GM21360 (cell line): ENCODE results near the gene GPC5.
"Not testable (repeated sequence)": the region's sequence is repeated elsewhere in the genome, so short reads cannot be mapped to it uniquely, and the experiment has no call there.

Experiments used
- ATAC-seq: cut with Tn5 transposase; IDR thresholded peaks from one replicate; pipeline ENCODE4 v1.9.1; 2021; ENCODE audit warnings: mild to moderate bottlenecking, moderate library complexity; ENCODE audit not compliant: unreplicated experiment

The GPC5 gene

DNA sequence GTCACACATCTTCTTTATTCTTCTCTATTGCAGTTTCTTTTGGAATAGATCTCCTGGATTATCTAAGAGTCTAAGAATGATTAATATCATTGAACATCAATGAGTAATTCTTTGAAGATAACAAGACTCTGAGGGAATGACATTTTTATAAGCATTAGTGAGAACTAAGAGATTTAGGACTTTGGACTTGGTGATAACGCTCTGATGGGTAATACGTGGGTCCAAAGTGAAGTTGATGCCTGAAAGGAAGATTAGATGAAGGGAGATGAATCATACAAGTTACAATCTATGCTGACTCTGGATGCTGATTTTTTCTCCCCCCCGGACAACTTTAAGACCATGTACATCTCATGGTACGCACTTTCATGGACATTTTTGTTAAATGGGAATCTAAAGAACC, 364.5 kb downstream of the GPC5 start:
- ATAC-seq: no peak

DNA sequence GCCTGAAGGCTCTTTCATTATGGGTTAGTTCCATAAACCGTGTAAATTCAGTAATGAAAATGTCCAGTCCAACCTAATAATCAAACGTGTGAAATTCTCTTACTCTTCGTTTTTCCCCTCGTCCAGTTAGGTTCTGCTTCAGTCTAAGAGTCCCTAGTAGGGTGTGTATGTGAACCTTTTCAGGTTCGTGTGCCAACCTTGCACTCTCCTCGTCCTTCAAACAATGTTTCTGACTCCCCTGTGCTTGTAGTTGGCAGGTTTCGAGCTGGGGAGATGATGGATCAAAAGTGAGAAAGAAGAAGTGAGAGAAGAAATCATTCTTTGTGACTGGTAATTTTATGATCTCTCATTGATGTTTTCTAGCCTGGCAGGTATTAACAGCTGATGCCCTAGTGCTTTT, 366.1 kb downstream of the GPC5 start:
- no peak for ATAC-seq

DNA sequence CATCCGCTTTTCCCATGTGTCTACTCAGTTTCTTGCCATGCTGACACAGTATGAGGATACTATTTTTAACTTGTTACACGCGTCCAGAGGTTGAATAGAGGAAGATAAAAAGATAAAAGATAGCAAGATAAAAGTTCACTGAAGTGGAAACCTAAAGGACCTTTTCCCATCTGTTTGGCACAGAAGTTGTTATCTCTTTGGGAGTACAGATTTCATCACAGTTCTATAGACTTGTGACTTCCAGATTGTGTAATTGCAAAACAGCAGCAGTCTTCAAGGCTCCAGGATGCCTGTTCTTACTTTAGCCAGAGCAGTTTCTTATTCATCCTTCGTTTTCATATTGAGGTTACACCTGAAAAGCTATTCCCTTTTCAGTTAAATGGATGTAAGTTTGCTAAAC, 369.2 kb downstream of the GPC5 start:
- no peak for ATAC-seq

DNA sequence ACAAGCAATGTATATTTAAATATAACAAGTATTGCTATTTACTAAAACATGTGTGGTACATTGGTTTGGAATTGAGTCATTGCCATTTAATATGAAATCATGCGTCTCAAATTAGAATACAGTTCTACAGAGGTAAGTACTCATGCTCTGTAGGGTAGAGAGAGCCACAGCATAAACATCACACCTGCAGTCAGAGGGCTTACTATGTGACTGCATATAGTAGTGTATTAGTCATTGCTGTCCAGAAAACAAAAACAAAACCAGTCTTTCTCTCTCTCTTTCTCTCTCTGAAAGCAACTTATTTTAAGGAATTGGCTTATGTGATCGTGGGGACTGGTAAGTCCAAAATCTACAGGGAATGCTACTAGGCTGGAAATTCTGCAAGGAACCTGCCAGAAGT, 370.3 kb downstream of the GPC5 start:
- no peak for ATAC-seq

DNA sequence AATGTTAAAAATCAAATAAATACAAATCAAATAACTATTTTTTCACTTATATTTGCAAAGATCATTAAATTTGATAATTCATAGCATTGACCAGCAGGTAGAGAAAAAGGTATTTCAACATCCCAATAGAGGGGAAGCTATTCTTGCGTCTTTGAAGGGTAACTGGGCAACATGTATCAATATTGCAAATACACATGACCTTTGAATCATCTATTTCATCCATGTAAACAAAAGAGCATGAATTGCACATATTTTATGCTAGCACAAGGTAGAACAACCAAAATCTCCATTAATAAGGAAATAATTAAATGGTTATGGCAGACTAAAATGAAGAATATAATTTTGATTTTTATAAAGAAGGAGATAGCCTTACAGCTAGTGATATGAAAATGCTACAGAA, 372.8 kb downstream of the GPC5 start:
- no peak for ATAC-seq

DNA sequence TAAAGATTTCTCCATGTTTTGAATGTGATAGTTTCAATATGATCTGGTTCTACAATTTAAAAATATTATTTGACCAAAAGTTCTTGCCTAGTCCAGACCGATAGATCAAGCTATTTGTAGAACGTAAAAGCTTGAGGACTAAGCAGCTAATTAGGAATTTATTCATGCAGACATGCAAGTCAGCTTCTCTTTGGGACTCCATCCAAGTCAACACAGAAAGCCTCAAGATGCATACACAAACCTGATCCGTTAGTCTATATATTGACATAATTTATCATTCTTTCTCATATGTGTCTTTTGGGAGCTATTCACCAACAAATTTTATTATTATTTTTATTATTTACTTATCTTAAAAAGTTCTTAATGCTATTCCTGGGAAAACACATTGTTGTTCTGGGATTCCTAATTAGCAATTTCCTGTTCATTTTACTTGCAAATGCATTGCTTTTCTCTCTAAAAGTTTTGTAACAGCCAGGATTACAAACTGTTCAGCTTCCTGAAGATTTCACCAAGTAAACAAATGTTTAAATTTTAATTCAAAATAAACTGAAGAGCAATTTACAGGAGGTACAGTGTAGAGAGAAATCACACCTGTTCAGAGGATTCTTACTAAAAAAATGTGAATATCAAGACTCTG, 375.3 kb downstream of the GPC5 start:
- no peak for ATAC-seq

DNA sequence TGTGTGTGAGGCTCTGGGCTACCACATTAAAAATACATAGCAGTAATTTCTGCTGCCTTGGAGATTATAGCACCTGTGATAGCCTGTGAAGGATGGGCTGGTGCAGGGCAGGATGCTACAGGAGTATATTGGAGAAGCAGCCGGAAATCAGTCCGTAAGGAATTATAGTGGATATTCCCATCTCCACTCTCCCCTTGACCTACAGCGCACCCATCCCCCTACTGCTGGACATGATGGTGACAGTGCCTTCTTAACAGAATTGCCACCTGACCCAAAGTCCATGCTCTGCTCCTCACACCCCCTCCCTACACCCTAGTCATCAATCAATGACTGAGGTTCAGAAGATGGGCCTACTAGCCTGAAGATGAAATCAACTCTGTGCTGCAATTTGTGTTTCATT, 376.0 kb downstream of the GPC5 start:
- no peak for ATAC-seq

DNA sequence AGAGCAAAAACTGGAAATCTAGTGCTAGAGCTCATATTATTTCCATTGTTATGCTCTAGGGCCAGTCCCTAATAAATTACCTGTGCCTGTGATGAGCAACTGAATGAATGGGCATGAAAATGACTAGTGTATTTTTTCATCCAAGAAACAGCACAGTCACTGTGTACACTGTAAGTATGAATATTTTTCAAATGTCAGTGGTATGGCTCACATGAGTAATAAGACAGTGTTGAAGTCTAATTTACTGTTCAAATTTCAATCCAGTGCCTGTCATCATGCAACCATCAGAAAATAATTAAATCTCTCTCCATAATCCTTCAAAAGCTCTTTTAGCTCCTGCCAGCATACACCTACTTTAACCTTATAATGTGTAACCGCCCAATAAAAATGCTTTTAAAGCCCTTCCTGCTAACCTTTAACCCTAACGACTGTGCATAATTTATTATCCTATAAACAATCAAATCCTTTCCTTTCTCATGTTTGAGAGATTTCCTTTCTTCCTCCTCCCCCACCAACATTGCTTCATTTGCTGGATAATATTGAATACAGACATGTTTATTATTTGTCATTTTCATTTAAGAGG, 378.3 kb downstream of the GPC5 start:
- no peak for ATAC-seq

DNA sequence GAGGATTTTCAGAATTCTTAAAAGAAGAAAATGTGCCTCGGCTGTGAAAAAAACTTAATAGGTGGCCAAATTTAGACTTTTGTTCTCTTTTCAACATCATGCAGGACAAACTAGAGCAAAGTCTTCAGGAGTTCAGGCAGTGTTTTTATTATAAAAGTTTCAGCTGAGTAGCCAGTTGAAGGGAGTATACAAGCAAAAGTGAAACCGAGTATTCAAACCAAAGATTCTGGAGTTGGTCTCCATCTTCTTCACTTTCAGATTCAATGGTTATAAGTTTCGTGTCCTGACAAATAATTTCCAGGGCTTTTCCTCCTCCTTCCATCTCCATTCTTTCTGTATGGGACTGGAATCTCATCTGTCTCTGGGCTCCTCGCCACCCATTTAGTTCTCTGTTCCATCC, 379.7 kb downstream of the GPC5 start:
- no peak for ATAC-seq

DNA sequence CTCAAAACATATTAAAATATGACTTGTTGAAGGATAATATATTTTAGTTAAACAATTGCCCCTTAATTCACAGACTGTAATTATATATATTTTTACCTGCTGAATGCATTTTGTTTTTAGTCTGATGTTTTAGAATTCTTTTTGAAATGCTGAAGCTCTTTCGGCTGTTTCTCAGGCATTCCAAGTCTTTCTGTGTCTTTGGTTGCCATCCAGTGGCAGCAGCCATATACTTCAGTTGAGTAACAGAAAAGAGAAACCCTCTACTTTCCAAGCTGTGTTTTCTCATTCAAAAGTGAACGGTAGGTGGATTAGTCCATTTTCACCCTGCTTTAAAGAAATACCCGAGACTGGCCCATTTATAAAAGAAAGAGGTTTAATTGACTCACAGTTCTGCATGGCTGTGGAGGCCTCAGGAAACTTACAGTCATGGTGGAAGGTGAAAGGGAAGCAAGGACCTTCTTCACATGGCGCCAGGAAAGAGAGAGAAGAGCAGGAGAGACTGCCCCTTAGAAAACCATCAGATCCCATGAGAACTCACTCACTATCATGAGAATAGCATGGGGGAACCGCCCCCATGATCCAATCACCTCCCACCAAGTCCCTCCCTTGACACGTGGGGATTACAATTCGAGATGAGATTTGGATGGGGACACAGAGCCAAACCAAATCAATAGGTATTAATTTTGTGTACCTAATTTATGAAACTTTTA, 383.7 kb downstream of the GPC5 start:
- not testable (repeated sequence) for ATAC-seq

DNA sequence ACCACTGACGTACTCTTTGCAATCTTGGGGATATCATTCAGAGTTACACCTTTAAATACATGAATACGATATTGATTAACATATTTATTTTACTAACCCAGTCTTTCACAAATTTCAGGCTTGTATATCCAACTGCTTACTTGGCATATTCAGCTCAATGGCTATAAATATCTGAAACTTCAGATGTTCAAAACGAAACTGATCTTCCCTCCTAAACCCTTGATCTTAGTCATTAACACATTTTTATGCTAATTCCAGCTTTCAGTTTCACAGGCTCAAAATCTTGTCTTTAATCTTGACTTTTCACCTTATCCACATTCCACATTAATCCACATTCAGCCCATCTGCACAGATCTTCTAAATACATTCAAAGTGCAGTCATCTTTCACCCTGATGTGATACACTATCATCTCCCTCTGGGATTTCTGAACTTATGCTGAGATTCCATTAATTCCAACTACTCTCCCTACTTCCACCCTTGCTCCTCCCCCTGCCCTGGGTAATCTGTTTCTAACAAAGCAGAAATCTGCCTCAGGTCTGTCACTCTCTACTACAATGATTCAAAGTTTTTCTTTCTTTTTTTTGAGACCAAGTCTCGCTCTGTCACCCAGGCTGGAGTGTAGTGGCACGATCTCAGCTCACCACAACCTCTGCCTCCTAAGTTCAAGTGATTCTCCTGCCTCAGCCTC, 387.2 kb downstream of the GPC5 start:
- ATAC-seq: no peak

DNA sequence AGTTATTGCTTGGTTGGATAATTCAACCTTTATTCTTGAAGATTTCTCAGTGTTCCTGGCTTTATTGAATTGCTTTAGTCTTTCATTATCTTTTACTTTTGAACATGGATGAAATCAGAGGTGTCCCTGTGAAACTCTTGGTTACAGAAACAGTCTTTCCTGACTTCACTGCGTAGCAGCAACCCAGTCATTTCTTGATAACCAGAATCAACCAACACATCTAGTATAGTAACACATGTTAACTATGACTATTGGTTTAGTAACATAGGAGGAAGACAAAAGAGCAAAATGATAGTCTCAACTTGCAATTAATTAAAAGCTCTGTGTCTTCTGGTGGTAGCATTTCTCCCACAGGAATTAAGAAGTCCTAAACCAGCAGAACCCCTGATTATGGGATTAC, 393.6 kb downstream of the GPC5 start:
- ATAC-seq: no peak

DNA sequence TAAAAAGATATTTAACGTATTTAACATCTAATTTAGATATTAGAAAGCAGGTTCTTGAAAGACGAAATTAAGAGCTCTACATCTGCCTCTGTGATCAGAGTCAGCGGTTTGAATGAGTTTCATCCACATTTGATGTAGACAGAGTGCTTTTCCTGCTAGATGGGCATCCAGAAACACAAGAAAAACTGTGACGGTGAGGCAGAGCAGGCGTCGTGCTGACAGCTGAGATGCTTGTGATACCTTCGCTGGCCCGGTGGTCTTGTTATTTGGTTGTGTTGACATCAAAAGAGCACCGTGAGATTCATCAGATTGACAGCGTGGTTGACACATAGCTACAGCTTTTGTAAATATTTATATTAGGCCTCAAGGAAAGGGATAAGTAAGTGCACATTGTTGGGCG, 399.1 kb downstream of the GPC5 start:
- no peak for ATAC-seq

DNA sequence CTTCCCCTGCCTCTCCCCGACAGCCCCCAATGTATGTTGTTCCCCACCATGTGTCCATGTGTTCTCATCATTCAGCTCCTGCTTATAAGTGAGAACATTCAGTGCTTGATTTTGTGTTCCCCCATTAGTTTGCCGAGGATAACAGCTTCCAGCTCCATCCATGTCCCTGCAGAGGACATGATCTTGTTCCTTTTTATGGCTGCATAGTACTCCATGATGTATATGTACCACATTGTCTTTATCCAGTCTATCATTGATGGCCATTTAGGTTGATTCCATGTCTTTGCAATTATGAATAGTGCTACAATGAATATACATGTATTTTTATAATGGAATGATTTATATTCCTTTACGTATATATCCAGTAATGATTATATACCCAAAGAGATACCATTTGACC, 399.9 kb downstream of the GPC5 start:
- not testable (repeated sequence) for ATAC-seq

DNA sequence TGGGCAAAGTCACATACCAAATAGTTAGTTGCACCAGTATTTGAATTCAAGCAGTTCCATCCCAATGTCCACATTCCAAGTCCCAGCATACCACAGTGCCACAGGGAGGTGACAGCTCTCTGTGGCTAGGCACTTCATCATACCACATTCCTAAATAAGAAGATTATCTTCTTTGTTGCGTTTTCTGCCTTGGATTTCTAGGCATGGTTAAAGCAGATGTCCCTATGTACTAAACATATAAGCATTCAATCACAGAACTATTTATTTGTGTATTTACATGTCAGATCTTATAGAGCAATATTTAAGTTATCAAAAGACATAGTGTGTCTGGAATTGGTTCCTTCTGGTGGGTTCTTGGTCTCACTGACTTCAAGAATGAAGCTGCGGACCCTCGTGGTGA, 403.4 kb downstream of the GPC5 start:
- not testable (repeated sequence) for ATAC-seq

DNA sequence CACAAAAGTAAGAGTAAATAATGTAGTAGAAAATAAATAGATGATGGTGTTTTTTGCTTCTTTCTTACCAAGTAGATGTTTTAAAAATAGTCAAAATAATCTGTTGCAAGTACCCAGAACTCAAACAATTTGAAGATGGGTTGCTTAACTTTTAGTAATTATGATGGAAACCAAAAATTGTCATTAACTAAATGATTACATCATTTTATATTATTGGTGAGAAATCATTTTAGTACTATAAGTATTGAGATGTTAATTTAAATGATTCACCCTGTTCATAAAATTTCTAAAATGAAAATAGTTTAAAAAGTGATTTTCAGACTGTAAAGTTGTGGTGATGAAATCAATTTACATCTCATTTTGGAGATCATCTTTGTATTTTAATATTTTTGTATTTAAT, 404.5 kb downstream of the GPC5 start:
- ATAC-seq: no peak

DNA sequence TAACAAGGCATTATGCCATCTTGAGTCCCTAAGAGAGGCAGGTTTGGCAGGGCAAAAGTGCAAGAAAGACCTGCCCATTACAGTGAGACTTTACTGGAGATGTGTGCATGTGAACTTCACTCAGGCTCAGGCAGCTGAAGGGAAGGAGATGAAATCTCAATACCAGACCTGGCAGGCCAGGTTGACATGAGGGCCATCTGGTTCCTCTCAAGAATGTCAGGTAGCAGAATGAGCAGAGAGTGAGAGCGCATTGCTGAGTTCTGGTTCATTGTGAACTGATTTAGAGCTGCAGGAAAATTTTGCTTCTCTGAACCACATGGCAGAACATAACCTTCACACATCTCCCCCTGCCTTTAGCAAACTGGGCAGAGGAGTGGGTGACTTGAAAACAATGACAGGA, 406.3 kb downstream of the GPC5 start:
- no peak for ATAC-seq

DNA sequence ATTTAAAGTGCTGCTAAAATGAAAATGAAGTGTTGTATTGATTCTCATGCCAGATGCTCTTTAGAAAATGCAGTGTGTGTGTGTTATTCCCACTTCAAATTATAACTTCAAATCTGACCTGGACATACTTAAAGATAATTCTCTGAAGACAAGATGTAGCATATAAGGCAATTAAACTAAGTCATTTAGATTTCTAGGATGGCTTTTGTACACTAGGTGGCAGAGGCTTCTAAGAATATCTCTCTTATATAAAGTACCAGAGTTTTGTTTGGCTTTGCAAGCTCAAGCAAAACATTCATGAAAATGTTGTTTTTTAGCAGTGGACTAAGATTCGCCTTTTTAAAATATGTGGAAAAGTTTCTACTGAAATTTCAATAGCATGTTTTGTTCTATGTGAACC, 407.2 kb downstream of the GPC5 start:
- ATAC-seq: no peak

DNA sequence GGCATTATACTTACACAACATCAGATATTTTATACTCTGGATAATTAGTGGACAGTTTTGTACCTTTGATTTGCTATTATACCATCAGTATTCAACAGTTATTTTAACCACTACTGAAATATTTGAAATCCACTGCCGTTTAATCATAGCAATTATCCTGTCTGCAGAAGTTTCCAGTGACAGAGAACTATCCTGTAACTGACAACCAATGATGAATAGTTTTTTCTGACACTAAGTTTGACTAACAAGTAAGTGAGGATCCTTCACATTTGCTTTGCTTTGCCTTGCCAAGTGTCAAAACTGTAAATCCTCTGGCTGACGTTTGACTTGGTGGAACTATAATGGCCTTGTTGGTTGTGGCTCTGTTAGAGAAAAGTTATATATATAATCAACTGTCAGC, 410.7 kb downstream of the GPC5 start:
- no peak for ATAC-seq

DNA sequence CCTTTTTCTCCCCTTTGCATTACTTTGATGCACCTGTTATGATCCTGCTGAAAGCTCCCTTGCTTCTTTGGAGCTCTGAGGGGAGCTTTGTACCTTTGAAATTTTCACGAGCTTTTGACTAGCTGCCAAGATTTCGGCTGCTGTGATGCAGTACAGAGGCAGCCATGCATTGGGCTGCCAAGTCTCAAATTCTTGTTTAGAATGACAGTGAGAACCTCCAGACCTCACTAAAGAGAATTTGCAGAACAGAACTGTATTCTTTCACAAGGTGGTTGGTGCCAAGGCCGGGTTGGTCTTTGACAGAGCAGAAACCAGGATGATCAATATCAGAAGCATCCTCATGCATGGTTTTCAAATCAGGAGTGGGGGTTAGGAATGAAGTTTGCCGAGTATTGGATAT, 414.8 kb downstream of the GPC5 start:
- no peak for ATAC-seq

DNA sequence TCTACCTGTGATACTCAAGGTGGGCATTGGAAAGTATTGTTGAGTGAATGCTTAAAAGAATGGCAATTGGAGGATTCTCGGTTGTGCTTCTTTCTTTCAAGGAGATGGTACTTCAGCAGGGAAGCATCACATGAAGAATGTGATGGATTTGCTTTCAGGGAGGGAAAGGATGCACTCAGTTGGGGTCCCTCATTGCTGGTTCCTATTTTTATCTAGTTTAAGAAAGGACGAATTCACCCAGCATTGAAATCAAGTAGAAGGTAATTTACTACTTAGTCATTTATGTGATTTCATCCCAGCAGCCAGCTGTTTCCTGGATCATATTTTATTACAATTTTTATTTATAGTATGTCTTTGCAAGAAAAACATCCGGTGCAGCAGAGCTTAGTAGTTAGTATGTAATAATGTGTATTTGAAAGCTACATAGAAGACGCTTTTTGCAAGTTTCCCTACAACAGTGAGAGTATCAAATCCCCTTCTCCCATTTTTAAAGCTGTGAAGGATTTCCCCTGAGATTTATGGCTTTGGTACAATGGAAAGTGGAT, 417.9 kb downstream of the GPC5 start:
- ATAC-seq: no peak

DNA sequence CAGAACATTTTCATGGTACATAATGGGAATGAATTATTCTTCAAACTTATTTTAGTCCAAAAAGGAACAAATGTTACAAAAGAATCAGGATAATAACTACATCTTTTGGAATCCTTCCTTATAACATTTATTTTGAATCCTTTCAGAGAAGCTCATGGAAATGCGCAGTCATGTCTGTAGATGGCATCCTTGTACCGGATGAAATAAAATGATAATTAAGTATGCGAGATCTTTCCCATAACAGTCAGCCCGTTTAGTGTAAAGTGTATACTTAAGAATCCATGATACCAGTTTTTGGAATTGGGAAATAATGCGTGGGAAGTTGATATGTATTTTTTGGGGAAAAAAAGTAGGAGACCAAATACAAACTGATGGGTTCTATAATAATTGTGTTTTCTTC, 418.8 kb downstream of the GPC5 start:
- no peak for ATAC-seq
